HG02870 (cell line): Measurements from ENCODE around the gene GABRP.
"Not testable (repeated sequence)": the region's sequence is repeated elsewhere in the genome, so short reads cannot be mapped to it uniquely, and the experiment has no call there.

Experiments
- ATAC-seq: cut with Tn5 transposase; IDR thresholded peaks from one replicate; pipeline ENCODE4 v1.9.1; 2021; ENCODE audit warnings: mild to moderate bottlenecking, moderate library complexity; ENCODE audit not compliant: unreplicated experiment

Gene GABRP

GRCh38 chr5:170783498-170784247 is at the start of gene GABRP:
TSS of gene GABRP (plus strand) at chr5:170783725. CDS start at chr5:170788616, 4,891 bp downstream.
- ATAC-seq = no peak

GRCh38 chr5:170736966-170737365 is 46.6 kb upstream of the GABRP start:
- ATAC-seq = no peak

- no peak for ATAC-seq
Measured at GRCh38 chr5:170737591-170737990, 45.9 kb upstream of the GABRP start.

GRCh38 chr5:170738840-170739239 is 44.7 kb upstream of the GABRP start:
- ATAC-seq = no peak

- no peak for ATAC-seq
Measured at GRCh38 chr5:170739446-170739845, 44.1 kb upstream of the GABRP start.

GRCh38 chr5:170740551-170741205 is 42.8 kb upstream of the GABRP start:
- no peak for ATAC-seq

GRCh38 chr5:170741801-170742200 is 41.7 kb upstream of the GABRP start:
- ATAC-seq = no peak

GRCh38 chr5:170743876-170744212 is 39.7 kb upstream of the GABRP start:
- ATAC-seq = no peak

GRCh38 chr5:170745481-170746071 is 37.9 kb upstream of the GABRP start:
- ATAC-seq = no peak

- no peak for ATAC-seq
Measured at GRCh38 chr5:170746075-170746960, 37.2 kb upstream of the GABRP start.

- no peak for ATAC-seq
Measured at GRCh38 chr5:170746961-170747340, 36.6 kb upstream of the GABRP start.

GRCh38 chr5:170747357-170747756 is 36.2 kb upstream of the GABRP start:
- ATAC-seq = no peak

GRCh38 chr5:170747851-170748250 is 35.7 kb upstream of the GABRP start:
- ATAC-seq = no peak

- ATAC-seq = no peak
Measured at GRCh38 chr5:170748951-170749471, 34.5 kb upstream of the GABRP start.

GRCh38 chr5:170749911-170750431 is 33.6 kb upstream of the GABRP start:
- ATAC-seq = no peak

- no peak for ATAC-seq
Measured at GRCh38 chr5:170750791-170751190, 32.7 kb upstream of the GABRP start.

- no peak for ATAC-seq
Measured at GRCh38 chr5:170751631-170752030, 31.9 kb upstream of the GABRP start.

GRCh38 chr5:170752257-170753215 is 31.0 kb upstream of the GABRP start:
- ATAC-seq = no peak

- ATAC-seq = no peak
Measured at GRCh38 chr5:170753311-170753710, 30.2 kb upstream of the GABRP start.

- not testable (repeated sequence) for ATAC-seq
Measured at GRCh38 chr5:170754508-170754907, 29.0 kb upstream of the GABRP start.
